ENCODE measurements around the gene ELP4. TPM values are rescaled to one million over a fixed set of nuclear protein-coding genes. Genes with fewer than 3 reads are reported as not detected.

The ELP4 gene
- total RNA-seq, 6 experiments from 2014 or later, result 7.3 to 16.4 (median 9.2) TPM

- 65% methylated on average over 2 of the region's 2 CpGs for WGBS (ENCODE audit: insufficient coverage, low coverage, low lambda C conversion rate, missing lambda C conversion rate)
- ATAC-seq, result no peak
Measured at GRCh38 chr11:31711137-31711536, 201.6 kb downstream of the ELP4 start.

GRCh38 chr11:31712851-31713250 lies 203.3 kb downstream of the ELP4 start:
- Histone ChIP-seq H3K27ac (no peak overlapping the region), H3K4me3 (no peak overlapping the region), H3K27me3 (no peaks in the 10 kb centered on the region), H3K9me3 (no peaks in the 10 kb centered on the region), H3K36me3 (no peaks in the 10 kb centered on the region), H3K4me1 (no peaks in the 10 kb centered on the region)
- intact Hi-C loops (cut with DNase I), result no loop called here
- TF ChIP-seq CTCF (IDR thresholded peaks at IDR 0.05), result no peak
- no peak for DNase-seq
- ATAC-seq, result no peak
- WGBS (ENCODE audit: insufficient coverage, low coverage, low lambda C conversion rate, missing lambda C conversion rate), result 97% methylated on average over 2 of the region's 2 CpGs

More at GRCh38 chr11:31711137-31711536, 201.6 kb downstream of the ELP4 start:
- Histone ChIP-seq H3K36me3 (no peaks in the 10 kb centered on the region), H3K27ac (no peak overlapping the region), H3K4me1 (no peaks in the 10 kb centered on the region), H3K9me3 (no peaks in the 10 kb centered on the region), H3K4me3 (no peak overlapping the region), H3K27me3 (no peaks in the 10 kb centered on the region)
- intact Hi-C loops (cut with DNase I), result no loop called here
- TF ChIP-seq POLR2A (IDR thresholded peaks at IDR 0.05) (no peak), CTCF (IDR thresholded peaks at IDR 0.05) (no peak)
- DNase-seq, result no peak

- DNase-seq, result no peak
- 89% methylated on average over 3 of the region's 3 CpGs for WGBS (ENCODE audit: insufficient coverage, low coverage, low lambda C conversion rate, missing lambda C conversion rate)
- H3K4me3 ChIP-seq, result no peak overlapping the region
- H3K27me3 ChIP-seq, result no peaks in the 10 kb centered on the region
- TF ChIP-seq POLR2A (IDR thresholded peaks at IDR 0.05) (no peak), CTCF (IDR thresholded peaks at IDR 0.05) (no peak)
- ATAC-seq, result no peak
- intact Hi-C loops (cut with DNase I), result no loop called here
- no peaks in the 10 kb centered on the region for H3K36me3 ChIP-seq
- H3K9me3 ChIP-seq, result no peaks in the 10 kb centered on the region
- H3K4me1 ChIP-seq, result no peaks in the 10 kb centered on the region
- no peak overlapping the region for H3K27ac ChIP-seq
Measured at GRCh38 chr11:31714840-31715239, 205.3 kb downstream of the ELP4 start.

- no peak for TF ChIP-seq POLR2A (IDR thresholded peaks at IDR 0.05)
- no peak for TF ChIP-seq CTCF (IDR thresholded peaks at IDR 0.05)
- intact Hi-C loops (cut with DNase I), result no loop called here
Measured at GRCh38 chr11:31720225-31720624, 210.7 kb downstream of the ELP4 start.

More at GRCh38 chr11:31720225-31720624, 210.7 kb downstream of the ELP4 start:
- Histone ChIP-seq H3K36me3 (no peaks in the 10 kb centered on the region), H3K27me3 (no peaks in the 10 kb centered on the region), H3K4me3 (no peak overlapping the region), H3K9me3 (no peaks in the 10 kb centered on the region), H3K27ac (no peak overlapping the region), H3K4me1 (no peaks in the 10 kb centered on the region)
- no peak for ATAC-seq
- no peak for DNase-seq
- 55% methylated on average over 2 of the region's 2 CpGs for WGBS (ENCODE audit: insufficient coverage, low coverage, low lambda C conversion rate, missing lambda C conversion rate)
